GM21360 (cell line): ENCODE results near the gene ERICH3.

ENCODE experiments used
- ATAC-seq: cut with Tn5 transposase; IDR thresholded peaks from one replicate; pipeline ENCODE4 v1.9.1; 2021; ENCODE audit warnings: mild to moderate bottlenecking, moderate library complexity; ENCODE audit not compliant: unreplicated experiment

ERICH3 gene

DNA sequence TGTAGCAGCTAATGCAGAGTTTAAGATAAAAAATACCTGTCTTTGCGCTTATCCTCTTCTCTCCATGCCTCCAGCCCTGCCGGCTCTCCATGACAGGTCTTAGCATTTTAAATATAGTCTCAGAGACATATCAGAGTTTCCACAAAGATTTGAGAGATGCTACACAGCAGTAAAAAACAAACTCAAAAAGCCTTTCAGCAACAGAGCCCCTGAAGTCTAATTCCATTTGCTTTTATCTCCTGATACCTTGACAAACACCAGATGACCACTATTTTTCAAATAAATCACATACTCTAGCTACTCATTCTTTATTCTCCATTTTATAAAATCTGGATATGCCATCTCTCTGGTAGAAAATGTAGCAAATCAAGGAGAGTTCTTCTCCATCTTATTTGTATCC lies 81.6 kb downstream of the ERICH3 start:
- ATAC-seq = no peak

DNA sequence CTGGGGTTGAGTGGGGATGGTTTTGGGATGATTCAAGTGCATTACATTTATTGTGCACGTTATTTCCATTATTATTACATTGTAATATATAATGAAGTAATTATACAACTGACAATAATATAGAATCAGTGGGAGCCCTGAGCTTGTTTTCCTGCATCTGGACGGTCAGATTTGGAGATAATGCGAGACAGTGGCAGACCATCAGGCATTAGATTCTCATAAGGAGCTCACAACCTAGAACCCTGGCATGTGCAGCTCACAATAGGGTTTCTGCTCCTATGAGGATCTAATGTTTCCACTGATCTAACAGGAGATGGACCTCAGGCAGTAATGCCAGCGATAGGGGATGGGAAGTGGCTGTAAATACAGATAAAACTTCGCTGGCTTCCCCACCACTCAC lies 83.3 kb downstream of the ERICH3 start:
- ATAC-seq = no peak

DNA sequence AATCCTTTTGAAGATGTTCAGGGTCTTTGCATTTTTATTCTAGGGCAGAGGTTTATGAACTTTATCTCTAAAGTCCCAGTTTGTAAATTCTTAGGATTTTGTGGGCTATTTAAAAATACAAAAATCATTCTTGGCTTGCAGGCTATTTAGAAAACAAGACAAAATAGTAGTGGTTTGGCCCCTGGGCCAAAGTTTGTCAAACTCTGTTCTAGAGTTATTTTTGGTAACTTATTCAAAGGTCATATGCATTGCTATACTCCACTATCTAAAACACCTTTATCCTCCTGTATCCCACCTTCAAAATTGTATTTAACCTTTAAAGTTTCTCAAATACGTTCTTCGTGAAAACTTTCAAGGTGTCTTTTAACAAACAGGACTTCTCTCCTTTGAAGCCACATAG lies 85.7 kb downstream of the ERICH3 start:
- no peak for ATAC-seq

DNA sequence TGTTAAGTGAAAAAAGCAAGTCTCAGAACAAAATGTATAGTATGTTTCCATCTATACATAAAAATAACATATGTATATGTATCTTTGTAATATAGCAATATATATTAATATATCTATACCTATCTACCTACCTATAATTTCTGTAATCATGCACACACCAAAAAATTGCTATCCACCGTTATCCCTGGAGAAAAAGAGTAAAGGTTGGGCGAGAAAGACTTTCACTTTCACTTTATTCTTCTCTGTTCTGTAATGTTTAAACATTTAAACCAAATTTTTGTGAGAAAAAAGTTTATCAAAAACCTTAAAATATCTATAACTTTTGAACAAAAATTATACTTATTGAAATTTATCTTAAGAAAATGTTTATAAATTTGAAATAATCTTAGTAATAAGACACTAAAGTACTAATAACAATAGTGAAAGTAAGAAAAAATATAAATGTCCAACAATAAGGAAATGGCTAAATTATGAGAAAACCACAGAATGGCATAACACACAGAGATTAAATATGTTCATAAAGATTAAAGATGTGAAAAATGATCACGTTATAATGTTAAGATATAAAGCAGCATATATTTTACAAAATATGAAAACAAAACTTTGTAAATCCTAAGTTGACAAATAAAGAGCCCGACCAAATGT lies 87.2 kb downstream of the ERICH3 start:
- peak; percentile 44 for ATAC-seq

DNA sequence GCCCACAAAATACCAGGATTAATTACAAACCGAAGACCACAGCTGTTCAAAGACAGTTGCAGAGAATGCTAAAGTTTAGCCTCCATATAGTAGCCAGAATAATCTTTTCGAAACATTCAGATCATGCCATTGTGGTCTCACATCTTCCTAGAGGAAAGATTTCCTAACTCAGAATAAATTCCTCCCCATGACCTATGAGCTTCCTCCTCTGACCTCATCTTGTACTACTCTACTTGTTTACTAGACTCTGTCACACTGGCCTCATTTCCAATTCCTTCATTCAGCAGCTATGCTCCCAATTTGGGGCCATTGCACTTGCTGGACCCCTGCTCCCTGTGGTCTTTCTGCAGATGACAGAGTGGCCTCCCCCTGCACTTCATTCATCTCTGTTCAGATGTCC lies 89.4 kb downstream of the ERICH3 start:
- ATAC-seq = no peak

DNA sequence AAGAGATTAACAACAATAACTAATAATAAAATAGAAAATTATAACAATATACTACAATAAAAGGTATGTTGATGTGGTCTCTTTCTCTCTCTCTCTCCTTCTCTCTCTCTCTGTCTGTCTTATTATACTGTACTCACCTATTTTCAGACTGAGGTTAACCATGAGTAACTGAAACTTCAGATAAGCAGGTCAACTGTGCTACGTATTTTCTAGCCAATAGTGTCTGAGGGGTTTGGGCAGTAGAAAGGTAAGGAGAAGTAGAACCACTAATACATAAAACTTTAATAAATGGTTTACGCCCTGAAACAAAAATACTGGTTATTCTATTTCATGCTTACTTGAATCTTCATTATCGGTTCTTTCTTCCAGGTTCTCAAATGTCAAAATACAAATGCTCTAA lies 90.2 kb downstream of the ERICH3 start:
- no peak for ATAC-seq

DNA sequence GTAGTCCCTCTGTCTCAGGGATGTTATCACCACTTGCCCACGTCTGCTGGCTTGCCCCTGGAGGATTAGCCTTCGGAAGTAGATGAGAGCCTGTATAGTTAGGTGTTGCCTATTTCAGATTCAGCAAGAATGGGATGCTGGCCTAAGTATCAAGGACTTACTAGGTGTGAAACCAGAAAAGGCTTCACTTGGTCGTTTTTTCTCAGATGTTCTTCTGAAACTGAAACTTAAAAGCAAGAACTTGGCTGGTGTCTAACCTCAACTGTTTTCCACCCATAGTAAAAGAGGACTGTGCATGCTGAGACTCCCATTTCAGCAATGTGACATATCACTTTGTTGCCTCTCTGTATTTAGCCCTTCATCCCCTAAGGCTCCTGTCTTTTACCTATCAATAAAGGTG lies 94.2 kb downstream of the ERICH3 start:
- ATAC-seq = peak; percentile 100

DNA sequence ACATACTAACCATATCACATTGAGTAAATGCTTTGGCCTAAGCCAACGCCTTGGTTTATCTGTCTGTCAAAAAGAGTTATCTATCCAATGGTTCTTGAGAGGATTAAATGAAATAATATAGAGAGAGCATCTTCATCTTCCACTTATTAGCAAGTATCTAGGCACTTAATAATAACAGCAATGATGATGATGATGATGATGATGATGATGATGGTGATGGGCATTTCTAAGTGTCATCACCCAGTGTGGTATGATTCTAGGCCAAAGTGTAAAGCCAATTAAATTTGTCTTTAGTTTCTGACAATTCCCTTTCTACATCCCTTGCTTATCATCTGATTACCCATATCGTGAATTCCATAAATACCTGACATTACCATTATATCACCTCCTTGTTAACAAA lies 95.5 kb downstream of the ERICH3 start:
- no peak for ATAC-seq

DNA sequence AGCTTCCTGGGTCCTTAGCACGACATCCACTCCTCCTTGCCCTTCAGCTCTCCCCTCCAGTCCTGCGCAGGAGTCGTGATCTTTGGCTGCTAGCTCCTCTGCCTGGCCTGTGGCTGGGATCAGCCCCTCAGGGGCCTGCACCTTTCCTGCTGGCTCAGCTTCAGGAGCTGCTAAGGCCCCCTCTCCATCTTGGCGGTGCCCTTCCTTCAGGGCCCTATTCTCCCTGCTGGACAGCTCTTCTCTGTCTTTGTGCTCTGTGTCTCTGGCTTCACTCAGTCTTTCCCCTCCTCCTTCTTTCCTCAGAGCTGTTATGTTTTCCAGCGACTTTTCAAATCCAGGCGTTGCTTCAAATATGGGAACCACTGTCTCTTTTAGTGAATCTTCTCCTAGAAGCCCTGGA lies 101.7 kb downstream of the ERICH3 start:
- no peak for ATAC-seq

DNA sequence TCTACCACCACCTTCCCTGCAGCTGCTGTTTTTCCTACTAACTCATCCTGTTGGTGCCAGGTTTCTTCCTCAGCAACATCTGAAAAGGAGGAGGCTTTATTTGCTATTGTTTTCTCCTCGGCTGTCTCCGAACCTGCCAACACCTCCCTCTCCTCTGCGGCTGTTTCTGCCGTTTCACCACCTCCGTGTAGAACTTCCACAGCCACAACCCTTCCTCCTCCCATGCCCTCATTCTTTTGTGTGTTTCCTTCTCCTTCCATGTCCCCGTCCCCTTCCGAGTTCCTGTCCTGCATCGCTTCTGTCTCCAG lies 102.1 kb downstream of the ERICH3 start:
- no peak for ATAC-seq

DNA sequence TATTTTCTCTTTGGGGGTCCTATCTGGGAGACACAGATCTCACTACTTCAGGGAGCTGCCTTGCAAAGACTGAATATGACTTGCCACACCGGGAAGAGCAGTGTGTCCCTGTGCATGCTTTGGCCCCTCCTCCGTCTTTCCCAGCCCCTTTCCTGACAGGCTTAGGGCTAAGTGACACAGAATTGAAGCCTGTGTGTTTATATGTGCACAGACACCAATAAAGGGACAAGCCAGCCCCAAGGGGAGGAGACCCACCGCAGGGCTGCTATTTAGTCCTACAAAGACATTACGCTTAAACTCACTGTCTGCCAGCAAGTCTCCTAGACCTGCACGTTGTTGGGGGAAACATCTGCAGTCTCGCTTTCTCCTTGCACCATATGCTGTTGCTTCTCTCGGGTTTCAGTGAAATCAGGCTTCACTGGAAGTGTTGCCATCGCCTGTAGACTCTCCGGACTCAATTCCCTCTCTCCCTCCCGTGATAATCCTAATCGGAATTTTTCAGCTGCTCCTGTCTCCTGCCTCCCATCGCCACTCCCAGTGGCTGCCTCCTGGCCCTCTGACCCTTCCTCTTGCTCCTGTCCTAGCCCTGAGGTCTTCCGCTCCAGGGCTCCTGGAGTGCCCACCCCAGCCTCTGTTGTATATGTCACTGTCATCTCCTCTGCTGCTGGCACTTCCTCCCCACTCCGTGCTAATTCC lies 102.6 kb downstream of the ERICH3 start:
- ATAC-seq = no peak

DNA sequence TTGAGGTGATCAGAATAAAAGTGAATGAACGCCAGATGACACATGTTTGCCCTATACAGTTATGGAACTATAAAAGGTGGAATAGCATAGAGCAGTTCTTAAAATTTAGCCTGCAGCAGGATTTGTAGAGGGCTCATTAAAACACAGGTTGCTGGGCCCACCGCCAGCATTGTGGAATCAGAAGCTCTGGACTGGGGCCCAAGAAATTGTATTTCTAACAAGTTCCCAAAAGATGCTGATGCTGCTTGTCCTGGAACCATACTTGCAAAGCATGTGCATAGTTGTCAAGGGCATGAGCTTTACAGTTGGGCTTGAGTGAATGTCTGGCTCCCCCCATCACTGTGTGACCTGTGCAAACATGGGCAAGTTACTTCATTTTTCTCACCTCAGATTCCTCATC lies 123.7 kb downstream of the ERICH3 start:
- ATAC-seq = no peak

DNA sequence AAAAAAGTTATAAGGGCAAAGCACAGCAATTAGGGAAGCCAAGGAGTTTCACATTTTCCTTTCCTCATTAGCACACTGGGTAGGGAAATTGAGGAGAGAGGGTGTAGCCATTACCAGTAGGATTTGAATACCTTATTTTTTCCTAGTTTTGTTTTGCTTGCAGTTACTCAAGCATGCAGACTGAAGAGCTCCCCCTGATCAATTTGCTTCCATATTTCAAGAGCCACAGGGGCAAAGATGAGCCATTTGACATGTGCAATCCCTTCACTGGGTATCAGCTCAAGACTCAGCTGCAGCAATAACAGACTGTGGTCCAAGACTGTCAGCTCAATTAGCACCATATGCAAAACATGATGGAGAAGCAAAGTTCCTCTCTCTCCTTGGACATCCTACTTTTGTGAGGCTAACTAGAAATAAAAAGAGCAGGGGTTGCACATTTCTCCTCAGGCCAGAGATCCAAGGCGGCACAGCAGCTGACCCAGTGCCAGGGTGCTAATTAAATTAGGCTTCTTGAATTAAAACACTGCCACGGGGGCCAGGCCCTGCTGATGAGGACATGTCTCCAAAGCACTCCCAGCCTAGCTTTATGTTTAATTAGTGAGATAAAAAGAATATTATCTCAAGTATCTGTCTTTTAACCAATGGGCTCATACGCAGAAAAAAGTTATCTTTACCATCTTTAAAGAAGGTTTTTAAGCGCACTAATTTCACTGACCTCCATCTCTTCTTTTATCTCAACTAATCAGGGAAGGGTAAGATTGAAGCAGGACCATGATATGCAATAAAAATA lies 124.4 kb downstream of the ERICH3 start:
- no peak for ATAC-seq

DNA sequence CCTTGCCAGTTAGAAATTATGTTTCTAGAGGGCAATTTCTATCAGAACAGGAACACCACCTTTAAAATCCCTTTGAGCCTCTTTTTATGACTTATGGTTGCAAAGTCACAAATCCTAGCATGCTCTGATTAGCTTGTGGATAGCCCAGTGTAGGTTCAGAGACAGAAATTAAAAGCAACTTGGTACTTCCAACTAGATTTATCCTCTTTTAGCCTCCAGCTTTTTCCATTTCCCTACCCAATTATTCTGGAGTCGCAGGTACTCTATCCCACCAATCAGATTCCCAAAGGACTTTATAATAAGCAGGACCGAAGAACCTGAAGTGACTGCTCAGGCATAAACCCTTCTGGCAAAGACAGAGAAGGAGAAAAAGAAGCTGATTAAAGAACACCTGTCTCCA lies 127.8 kb downstream of the ERICH3 start:
- no peak for ATAC-seq

DNA sequence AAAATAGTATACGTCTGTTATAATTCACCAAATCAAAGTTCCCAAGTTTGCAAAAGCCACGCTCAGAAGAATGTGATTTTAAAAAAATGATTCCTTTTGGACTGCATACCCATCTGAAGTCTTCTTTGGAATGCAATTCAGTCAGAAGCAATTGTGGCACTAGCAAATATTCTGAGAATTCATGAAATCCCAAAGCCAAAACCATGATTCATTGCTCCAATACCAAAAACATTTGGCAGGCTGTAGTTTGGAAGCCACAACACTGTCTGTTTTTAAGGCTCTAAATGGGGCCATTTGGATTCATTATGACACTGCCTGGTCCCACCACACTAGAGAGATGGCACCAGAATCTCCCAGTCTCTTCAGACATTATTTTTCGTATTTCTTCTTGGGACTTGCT lies 139.4 kb downstream of the ERICH3 start:
- ATAC-seq = no peak

DNA sequence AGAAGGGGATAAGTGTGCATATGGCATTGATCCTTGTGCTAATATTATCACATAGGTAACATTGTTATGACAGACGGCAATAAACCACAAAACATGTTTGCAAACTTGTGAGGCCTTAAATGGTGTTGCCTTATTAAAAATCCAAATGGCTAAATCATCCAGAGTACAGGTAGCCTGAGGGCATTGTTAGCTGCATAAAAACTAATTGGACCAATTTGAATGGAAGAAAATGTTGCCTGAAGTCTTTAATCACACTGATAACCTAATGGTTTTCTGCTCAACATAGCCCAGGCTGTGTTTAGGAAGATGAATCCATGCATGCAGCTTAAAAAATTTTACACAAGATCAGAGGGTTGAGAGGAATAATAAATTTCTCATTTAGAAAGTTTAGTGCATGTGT lies 141.8 kb downstream of the ERICH3 start:
- ATAC-seq = no peak

DNA sequence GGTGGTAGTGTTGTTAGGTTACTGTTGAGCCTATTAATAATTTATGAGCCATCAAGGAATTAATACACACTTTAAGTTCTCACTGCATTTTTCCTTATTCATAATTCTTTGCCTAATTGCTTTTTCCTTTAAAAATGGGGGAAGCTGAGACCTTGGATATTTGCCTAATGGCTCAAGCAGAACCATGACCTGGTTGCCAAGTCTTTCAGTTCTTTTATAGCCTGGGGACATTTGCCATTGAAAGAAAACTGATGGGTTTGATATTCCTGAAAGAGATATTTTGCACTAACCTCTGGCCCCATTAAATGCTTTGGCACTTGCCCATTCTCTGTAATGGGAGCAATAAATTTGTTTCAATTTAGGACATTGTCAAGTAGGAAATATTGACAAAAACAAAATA lies 142.7 kb downstream of the ERICH3 start:
- ATAC-seq = no peak

DNA sequence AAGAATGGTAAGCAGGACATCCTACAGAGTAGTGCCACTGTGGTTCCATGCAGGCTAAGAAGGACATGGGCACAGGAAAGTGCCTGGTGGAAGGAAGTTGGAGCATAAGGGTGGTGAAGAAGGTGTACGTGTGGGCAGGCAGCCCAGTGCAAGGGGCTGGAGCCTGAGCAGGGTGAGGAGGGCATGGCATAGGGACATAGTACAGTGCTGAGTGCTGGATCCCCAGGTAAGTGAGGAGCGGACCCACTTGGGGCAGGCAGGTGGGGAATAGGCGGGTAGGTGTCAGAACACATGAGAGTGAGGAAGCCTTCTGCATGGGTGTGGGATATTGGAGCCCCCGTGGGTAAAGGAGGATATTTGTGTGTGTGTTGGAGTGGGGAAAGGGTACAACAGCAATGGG lies 145.5 kb downstream of the ERICH3 start:
- no peak for ATAC-seq

DNA sequence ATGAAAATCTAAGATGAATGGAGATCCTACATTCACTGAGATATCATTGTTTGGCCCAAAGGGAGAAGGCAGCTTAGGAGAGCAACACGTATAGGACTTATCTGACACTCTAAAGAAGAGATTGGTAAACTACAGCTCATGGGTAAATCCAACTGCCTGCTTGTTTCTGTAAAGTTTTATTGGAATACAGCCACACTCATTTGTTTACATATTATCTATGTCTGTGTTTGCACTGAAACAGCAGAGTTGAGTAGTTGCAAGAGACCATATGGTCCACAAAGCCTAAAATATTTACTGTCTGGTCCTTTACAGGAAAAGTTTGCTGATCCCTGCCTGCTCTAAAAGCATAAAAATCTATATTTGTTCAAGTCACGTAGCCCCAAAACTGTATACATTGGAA lies 146.9 kb downstream of the ERICH3 start:
- no peak for ATAC-seq

DNA sequence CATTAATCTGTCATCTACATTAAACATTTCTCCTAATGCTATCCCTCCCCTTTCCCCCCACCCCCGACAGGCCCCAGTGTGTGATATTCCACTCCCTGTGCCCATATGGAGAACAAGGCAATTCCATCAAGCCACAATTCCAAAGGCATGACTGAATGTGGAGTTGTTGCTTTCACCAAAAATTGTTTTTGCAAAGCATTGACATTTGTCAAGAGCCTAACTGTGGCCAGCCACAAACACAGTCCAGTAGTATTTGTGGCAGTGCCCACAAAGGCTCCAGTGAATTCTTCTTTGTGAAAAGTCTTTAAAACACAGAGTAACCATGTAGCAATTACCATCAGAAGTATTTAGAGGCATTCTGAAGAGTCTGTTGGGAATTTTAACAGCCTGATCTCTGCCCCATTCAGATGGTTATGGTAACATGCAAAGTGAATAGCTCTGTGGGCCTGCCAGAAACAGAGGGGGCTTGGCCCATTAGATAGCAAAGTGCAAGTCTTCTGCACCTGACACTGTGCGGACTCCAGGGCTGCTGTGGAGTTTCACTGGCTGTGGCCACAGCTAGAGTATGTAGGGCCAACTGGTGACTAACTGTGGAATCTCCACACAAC lies 149.6 kb downstream of the ERICH3 start:
- no peak for ATAC-seq

DNA sequence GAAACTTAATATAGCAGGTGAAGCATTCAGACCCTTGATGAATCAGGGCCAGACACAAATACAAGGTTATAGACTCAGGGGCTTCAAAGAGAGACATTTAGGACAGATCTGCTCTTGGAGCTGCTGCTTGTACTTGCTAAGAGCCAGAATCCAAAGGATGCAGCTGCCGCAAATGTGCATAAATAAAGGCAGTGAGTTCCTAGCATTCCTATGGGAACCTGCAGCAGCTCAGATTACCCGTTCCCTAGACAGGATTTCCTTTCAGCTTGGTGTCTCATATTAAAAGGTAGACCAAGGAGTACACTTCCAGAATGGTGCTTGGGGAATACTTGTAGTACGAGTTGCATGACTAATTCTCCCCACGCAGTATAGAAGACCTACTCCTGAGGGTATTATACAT lies 151.4 kb downstream of the ERICH3 start:
- ATAC-seq = no peak
